Stomach (tissue), 4 donors: ENCODE data around the gene TRAF3IP1.

Source experiments
- EP300 ChIP-seq: sonication (generic); formaldehyde crosslinking; IDR thresholded peaks from one replicate; pipeline ENCODE4 v1.6.1; 2017; ENCODE audit warnings: antibody characterized with exemption
- POLR2A ChIP-seq, 4 donors: fragments of 450-650 bp; IDR thresholded peaks; one replicate each; pipeline ENCODE4 v1.6.1; 2016; ENCODE audit warnings: antibody characterized with exemption in 4 of 4, control low read depth in 2 of 4, mild to moderate bottlenecking in 1 of 4, moderate library complexity in 1 of 4
- POLR2AphosphoS5 ChIP-seq, 3 donors: sonication (generic); formaldehyde crosslinking; IDR thresholded peaks; one replicate each; pipeline ENCODE4 v1.6.1; 2016; ENCODE audit warnings: antibody characterized with exemption in 3 of 3
- TF ChIP-seq, protein P1 (sequence below), 7 experiments: fragments of 450-650 bp in 4 of 7; fragments of 200-600 bp in 3 of 7; sonication (generic) in 3 of 7; IDR thresholded peaks; one replicate each; pipeline ENCODE4 v1.5.1; 2016 to 2019; ENCODE audit warnings: antibody characterized with exemption in 7 of 7, control low read depth in 2 of 7, mild to moderate bottlenecking in 1 of 7

DNA sequence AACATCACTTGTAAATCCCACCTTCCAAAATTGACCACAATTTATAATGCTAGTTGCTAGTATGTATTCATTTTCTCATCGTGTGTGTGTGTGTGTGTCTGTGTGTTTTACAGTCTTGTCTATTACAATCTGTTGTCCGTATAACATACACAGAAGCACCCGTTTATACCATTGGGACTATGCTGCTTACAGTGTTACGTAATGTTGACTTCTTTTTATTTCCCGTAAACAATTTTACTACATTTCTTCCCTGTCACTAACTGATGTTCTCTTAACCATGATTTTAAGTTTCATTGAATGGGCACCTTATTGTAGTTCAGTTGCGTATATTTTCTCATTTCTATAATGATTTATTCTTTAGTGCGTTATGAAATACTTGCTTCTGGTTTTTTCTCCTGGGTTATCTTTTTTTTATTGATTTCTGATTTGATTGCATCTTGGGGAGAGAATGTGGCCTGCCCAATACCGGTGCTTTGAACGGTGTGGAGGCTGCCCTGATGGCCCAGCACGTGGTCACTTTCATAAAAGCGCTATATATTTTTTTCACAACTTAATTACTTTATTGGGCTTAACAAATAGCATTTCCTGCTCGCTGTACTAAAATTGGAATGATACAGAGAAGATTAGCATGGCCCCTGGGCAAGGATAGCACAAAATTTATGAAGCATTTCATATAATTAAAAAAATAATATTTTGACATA is 91.9 kb downstream of the TRAF3IP1 start:
- TF ChIP-seq POLR2A (IDR thresholded peaks at IDR 0.05) (no peak), POLR2AphosphoS5 (IDR thresholded peaks at IDR 0.05) (no peak), EP300 (no peak)
- TF ChIP-seq, protein P1, sequence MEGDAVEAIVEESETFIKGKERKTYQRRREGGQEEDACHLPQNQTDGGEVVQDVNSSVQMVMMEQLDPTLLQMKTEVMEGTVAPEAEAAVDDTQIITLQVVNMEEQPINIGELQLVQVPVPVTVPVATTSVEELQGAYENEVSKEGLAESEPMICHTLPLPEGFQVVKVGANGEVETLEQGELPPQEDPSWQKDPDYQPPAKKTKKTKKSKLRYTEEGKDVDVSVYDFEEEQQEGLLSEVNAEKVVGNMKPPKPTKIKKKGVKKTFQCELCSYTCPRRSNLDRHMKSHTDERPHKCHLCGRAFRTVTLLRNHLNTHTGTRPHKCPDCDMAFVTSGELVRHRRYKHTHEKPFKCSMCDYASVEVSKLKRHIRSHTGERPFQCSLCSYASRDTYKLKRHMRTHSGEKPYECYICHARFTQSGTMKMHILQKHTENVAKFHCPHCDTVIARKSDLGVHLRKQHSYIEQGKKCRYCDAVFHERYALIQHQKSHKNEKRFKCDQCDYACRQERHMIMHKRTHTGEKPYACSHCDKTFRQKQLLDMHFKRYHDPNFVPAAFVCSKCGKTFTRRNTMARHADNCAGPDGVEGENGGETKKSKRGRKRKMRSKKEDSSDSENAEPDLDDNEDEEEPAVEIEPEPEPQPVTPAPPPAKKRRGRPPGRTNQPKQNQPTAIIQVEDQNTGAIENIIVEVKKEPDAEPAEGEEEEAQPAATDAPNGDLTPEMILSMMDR (IDR thresholded peaks at IDR 0.05) = no peak
